Stimulated activated CD8-positive, alpha-beta memory T cell treated with anti-CD3 and anti-CD28 coated beads, Interleukin-15, amount 100 ng/mL, for 24 hours (primary cell): ENCODE data around the gene SELENOI.
A peak's percentile ranks its signal among the peaks of the same experiment; 100 is the strongest.
"Not testable (repeated sequence)": the region's sequence is repeated elsewhere in the genome, so short reads cannot be mapped to it uniquely, and the experiment has no call there.

Experiments used
- DNase-seq: peaks from one replicate; pipeline ENCODE4 v3.0.0-alpha.2; 2020; ENCODE audit warnings: low read depth

Gene SELENOI

GRCh38 chr2:26345545-26346453 lies at the start of gene SELENOI:
Gene SELENOI, plus strand, starts transcription at chr2:26346143. Its CDS starts 90 bp downstream, at chr2:26346233.
- DNase-seq: peak; percentile 99

GRCh38 chr2:26297061-26297460 lies 48.9 kb upstream of the SELENOI start:
- DNase-seq: no peak

- no peak for DNase-seq
These were observed 47.7 kb upstream of the SELENOI start for GRCh38 chr2:26298286-26298637.

- DNase-seq: no peak
These were observed 47.1 kb upstream of the SELENOI start for GRCh38 chr2:26298638-26299393.

- no peak for DNase-seq
These were observed 46.4 kb upstream of the SELENOI start for GRCh38 chr2:26299471-26300101.

- DNase-seq: no peak
These were observed 45.6 kb upstream of the SELENOI start for GRCh38 chr2:26300234-26300925.

- DNase-seq: no peak
These were observed 43.1 kb upstream of the SELENOI start for GRCh38 chr2:26302846-26303245.

- DNase-seq: not testable (repeated sequence)
These were observed 40.8 kb upstream of the SELENOI start for GRCh38 chr2:26305094-26305493.

- no peak for DNase-seq
These were observed 40.4 kb upstream of the SELENOI start for GRCh38 chr2:26305540-26305939.

GRCh38 chr2:26309921-26310320 lies 36.0 kb upstream of the SELENOI start:
- no peak for DNase-seq

GRCh38 chr2:26312471-26312870 lies 33.5 kb upstream of the SELENOI start:
- DNase-seq: no peak

- DNase-seq: no peak
These were observed 32.5 kb upstream of the SELENOI start for GRCh38 chr2:26313446-26313845.

- DNase-seq: no peak
These were observed 31.7 kb upstream of the SELENOI start for GRCh38 chr2:26314243-26314642.

- no peak for DNase-seq
These were observed 29.9 kb upstream of the SELENOI start for GRCh38 chr2:26316041-26316440.

- no peak for DNase-seq
These were observed 29.1 kb upstream of the SELENOI start for GRCh38 chr2:26316845-26317244.

- DNase-seq: no peak
These were observed 28.4 kb upstream of the SELENOI start for GRCh38 chr2:26317377-26318105.

- no peak for DNase-seq
These were observed 27.0 kb upstream of the SELENOI start for GRCh38 chr2:26318950-26319349.

- not testable (repeated sequence) for DNase-seq
These were observed 21.5 kb upstream of the SELENOI start for GRCh38 chr2:26324479-26324878.

GRCh38 chr2:26324903-26325302 lies 21.0 kb upstream of the SELENOI start:
- no peak for DNase-seq

- no peak for DNase-seq
These were observed 20.1 kb upstream of the SELENOI start for GRCh38 chr2:26325851-26326250.

- DNase-seq: no peak
These were observed 19.4 kb upstream of the SELENOI start for GRCh38 chr2:26326514-26326913.
